ENCODE results near the gene AHSA1. TPM values are rescaled to one million over a fixed set of nuclear protein-coding genes. Genes with fewer than 3 reads are reported as not detected.

Gene AHSA1
- total RNA-seq, 1 experiment from 2014 or later: 190 TPM

DNA sequence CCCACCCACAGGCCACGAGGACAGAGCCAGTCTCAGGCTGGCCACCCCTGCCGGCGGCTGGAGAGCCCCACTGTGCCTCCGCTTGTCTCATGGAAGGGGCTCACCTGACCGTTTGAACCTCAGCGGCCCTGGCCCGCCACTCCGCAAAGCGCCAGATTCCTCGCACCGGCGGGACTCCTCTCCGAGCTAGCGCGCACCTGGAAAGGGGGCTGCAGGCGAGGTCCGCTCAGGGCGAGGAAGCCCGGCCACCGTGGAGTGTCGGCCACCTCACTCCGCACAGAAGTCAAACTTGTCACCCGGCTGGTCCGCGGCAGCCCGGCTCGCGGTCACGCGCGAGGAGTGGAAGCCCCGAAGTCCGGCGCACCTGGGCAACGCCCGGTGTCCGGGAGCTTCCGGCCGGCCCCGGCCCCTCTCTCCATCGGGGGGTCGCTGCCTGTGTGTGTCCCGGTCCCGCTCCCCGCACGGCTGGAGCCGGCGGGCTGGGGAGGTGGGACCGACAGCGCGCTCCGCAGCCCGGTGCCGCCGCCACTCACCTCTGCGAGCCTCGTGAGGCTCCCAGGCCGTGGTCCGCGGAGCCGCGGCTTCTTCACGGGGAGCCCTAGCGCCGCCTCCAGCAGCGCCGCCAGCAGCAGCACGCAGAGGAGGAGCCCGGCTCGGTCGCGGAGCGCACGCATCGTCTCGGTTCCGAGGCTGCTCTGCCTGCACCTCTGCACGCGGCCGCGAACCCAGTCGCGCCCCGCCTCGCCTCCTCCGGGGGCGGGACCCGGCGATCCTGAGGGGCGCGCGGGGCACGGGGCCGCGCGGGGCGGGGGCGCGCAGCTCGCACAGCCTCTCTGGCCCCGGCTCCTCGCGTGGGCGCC lies 40.5 kb downstream of the AHSA1 start, which contains the start of gene ISM2:
Gene ISM2 (minus strand): TSS at position 697 of the 860 bp plus-strand sequence. CDS start 23 bp downstream, at position 674.
- H4K91ac ChIP-seq (ENCODE audit: insufficient read length, low read depth, low read length): no peak within 1 kb of the TSS
- no peak within 1 kb of the TSS for H3K27ac Mint-ChIP-seq
- peaks cover 6% of the 10 kb centered on the region for H3K23me2 ChIP-seq (ENCODE audit: insufficient read length, low read depth, low read length, poor library complexity, severe bottlenecking)
- peaks cover 3% of the 10 kb centered on the region in 2 experiments; a peak in 3 of 4 replicates for H3K4me1 Mint-ChIP-seq
- H3T11ph ChIP-seq (ENCODE audit: low read length): no peak within 1 kb of the TSS
- H3K4ac ChIP-seq (ENCODE audit: low read depth, low read length): no peak within 1 kb of the TSS
- H3K36me3 Mint-ChIP-seq (ENCODE audit: insufficient read depth in 1 of 3, low read depth in 3 of 3): 0 out of 7 replicates have a peak, but pooled peaks cover 0 to 3% (median 3%) of the 10 kb centered on the region in 3 experiments
- no peak within 1 kb of the TSS for H3K27ac ChIP-seq (ENCODE audit: insufficient read length, low read depth, low read length)
- no peak within 1 kb of the TSS for H3K9ac ChIP-seq (ENCODE audit: extremely low read depth, insufficient read length, low read length)
- H3K27me3 ChIP-seq (ENCODE audit: insufficient read depth, low read length): peaks cover 21% of the 10 kb centered on the region
- no peak within 1 kb of the TSS for H2BK15ac ChIP-seq (ENCODE audit: low read depth, low read length)
- H3K9me3 ChIP-seq (ENCODE audit: control insufficient read depth, low read depth, low read length): no peaks in the 10 kb centered on the region
- no peak within 1 kb of the TSS for H2BK120ac ChIP-seq (ENCODE audit: low read depth, low read length, poor library complexity, severe bottlenecking)
- no peak within 1 kb of the TSS for H3K56ac ChIP-seq (ENCODE audit: insufficient read length, low read depth, low read length)
- no peaks in the 10 kb centered on the region for H3K79me2 ChIP-seq (ENCODE audit: insufficient read depth, low read length)
- H3K27me3 Mint-ChIP-seq (ENCODE audit: low read depth): peaks cover 64% of the 10 kb centered on the region
- H3K4me3 Mint-ChIP-seq: peak within 1 kb of the TSS; percentile 57 to 80
- H2BK5ac ChIP-seq (ENCODE audit: insufficient read length, low read length): no peak within 1 kb of the TSS
- H3K4me2 ChIP-seq (ENCODE audit: insufficient read depth, insufficient read length, low read length): peak within 1 kb of the TSS; percentile 49
- no peak within 1 kb of the TSS for H2BK20ac ChIP-seq (ENCODE audit: low read depth, low read length, poor library complexity, severe bottlenecking)
- WGBS (ENCODE audit: extremely low coverage, insufficient read length, low lambda C conversion rate): no CpG with 5 or more reads among the region's 104 CpGs
- no peaks in the 10 kb centered on the region for H3K79me1 ChIP-seq (ENCODE audit: insufficient read depth, low read depth, low read length, poor library complexity, severe bottlenecking)
- H3K18ac ChIP-seq (ENCODE audit: insufficient read length, low read depth, low read length): no peak within 1 kb of the TSS
- H3K23ac ChIP-seq (ENCODE audit: insufficient read length, low read depth, low read length): no peak within 1 kb of the TSS
- no peak within 1 kb of the TSS for H4K8ac ChIP-seq (replicated peaks; ENCODE audit: insufficient read length, low read depth, low read length)
- DNase-seq: peak; percentile 59
- H2BK12ac ChIP-seq (ENCODE audit: insufficient read length, low read depth, low read length): no peak within 1 kb of the TSS
- no peak within 1 kb of the TSS for H2AFZ ChIP-seq (ENCODE audit: low read length)
- TF ChIP-seq CTCF (conservative IDR thresholded peaks at IDR 0.05): no peak
- H3K9me3 Mint-ChIP-seq: peaks cover 0 to 4% of the 10 kb centered on the region in 2 experiments; a peak in 2 of 5 replicates
- no peaks in the 10 kb centered on the region for H3K4me1 ChIP-seq (ENCODE audit: insufficient read depth, low read length)
- no peak within 1 kb of the TSS for H4K5ac ChIP-seq (ENCODE audit: insufficient read length, low read depth, low read length)
- no peak within 1 kb of the TSS; the same call in 1 of the 2 replicates for H3K14ac ChIP-seq (ENCODE audit: insufficient read depth, low read length)
- no peaks in the 10 kb centered on the region for H4K20me1 ChIP-seq (ENCODE audit: control insufficient read depth, insufficient read depth, insufficient read length)
- H2AK5ac ChIP-seq (ENCODE audit: insufficient read length, low read length): no peak within 1 kb of the TSS
